ENCODE results near the gene DDB1. TPM values are rescaled to one million over a fixed set of nuclear protein-coding genes. Genes with fewer than 3 reads are reported as not detected.

Gene DDB1
- total and polyA plus RNA-seq, 9 of the 15 experiments (the other 6 are each of a cell fraction or from before 2014, with no cell fraction given) = 172 to 361 (median 266) TPM

GRCh38 chr11:61353131-61354067 is 20.5 kb upstream of the DDB1 start (continued):
- TF ChIP-seq ZNF395 (CRISPR knock-in tag; IDR thresholded peaks at IDR 0.05) = 0 out of 2 replicates have a peak, but pooled peaks have one; percentile 18
- TF ChIP-seq GATA2 (CRISPR knock-in tag; IDR thresholded peaks at IDR 0.05) = peak; percentile 81
- TF ChIP-seq ZNF639 (CRISPR knock-in tag; conservative IDR thresholded peaks at IDR 0.05 in 1 of 2, IDR thresholded peaks at IDR 0.05 in 1 of 2) = peak in 1 of 2 experiments; percentile 59; a peak in 2 of 4 replicates
- no peak for TF ChIP-seq NR2C2 (CRISPR knock-in tag; IDR thresholded peaks at IDR 0.05)
- no peak for TF ChIP-seq NR2C2 (tag; IDR thresholded peaks at IDR 0.05)
- TF ChIP-seq MGA (IDR thresholded peaks at IDR 0.05) = peak; percentile 54
